Measurements from ENCODE around the gene ATP5PB.

DNA sequence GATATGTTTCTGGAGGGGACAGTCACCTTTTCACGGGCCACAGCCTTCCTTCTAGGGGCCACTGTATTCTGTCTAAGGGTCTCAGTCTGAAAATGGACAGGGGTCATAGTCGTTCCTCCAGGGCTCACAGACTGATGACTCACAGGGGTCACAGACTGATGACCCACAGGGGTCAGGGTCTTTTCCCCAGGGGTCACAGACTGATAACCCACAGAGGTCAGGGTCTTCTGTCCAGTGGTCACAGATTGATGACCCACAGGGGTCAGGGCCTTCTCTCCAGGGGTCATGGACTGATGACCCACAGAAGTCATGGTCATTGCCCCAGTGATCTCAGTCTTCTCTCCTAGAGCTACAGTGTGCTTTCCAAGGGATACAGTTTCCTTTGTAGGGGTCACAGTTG, 34.5 kb upstream of the ATP5PB start:
- no peak for TF ChIP-seq TCF4 (CRISPR knock-in tag; IDR thresholded peaks at IDR 0.05; ENCODE audit: borderline replicate concordance)
- TF ChIP-seq, protein P1, sequence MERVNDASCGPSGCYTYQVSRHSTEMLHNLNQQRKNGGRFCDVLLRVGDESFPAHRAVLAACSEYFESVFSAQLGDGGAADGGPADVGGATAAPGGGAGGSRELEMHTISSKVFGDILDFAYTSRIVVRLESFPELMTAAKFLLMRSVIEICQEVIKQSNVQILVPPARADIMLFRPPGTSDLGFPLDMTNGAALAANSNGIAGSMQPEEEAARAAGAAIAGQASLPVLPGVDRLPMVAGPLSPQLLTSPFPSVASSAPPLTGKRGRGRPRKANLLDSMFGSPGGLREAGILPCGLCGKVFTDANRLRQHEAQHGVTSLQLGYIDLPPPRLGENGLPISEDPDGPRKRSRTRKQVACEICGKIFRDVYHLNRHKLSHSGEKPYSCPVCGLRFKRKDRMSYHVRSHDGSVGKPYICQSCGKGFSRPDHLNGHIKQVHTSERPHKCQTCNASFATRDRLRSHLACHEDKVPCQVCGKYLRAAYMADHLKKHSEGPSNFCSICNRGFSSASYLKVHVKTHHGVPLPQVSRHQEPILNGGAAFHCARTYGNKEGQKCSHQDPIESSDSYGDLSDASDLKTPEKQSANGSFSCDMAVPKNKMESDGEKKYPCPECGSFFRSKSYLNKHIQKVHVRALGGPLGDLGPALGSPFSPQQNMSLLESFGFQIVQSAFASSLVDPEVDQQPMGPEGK (CRISPR knock-in tag; IDR thresholded peaks at IDR 0.05; ENCODE audit: borderline replicate concordance) = no peak
